T-helper 17 cell (primary cell): Measurements from ENCODE around the gene FOXI2. TPM values are rescaled to one million over a fixed set of nuclear protein-coding genes. Genes with fewer than 3 reads are reported as not detected.

Source experiments
- ATAC-seq: fragments of 150-1000 bp; cut with Tn5 transposase; 2 replicates; pipeline ENCODE4 v1.10.0; 2021; ENCODE audit warnings: mild to moderate bottlenecking, moderate library complexity
- DNase-seq, 3 donors: peaks; one replicate each; pipeline versions ENCODE4 v3.0.0 to v3.0.0-alpha.2; 2020 to 2021
- H3K9me3 ChIP-seq: one replicate; pipeline ENCODE4 v1.7.0; 2013; ENCODE audit warnings: low read length, mild to moderate bottlenecking; ENCODE audit not compliant: control insufficient read depth, poor library complexity, severe bottlenecking
- H3K27ac Mint-ChIP-seq: one replicate; pipeline ENCODE4 v1.8.0; 2022; ENCODE audit warnings: mild to moderate bottlenecking, moderate library complexity, mixed read lengths
- H3K27me3 Mint-ChIP-seq: one replicate; pipeline ENCODE4 v1.8.0; 2022; ENCODE audit warnings: mixed read lengths
- H3K36me3 Mint-ChIP-seq: one replicate; pipeline ENCODE4 v1.8.0; 2022; ENCODE audit warnings: low read depth, mixed read lengths
- H3K4me1 Mint-ChIP-seq: one replicate; pipeline ENCODE4 v1.8.0; 2022; ENCODE audit warnings: mild to moderate bottlenecking, mixed read lengths
- H3K4me3 Mint-ChIP-seq: one replicate; pipeline ENCODE4 v1.8.0; 2022; ENCODE audit warnings: mild to moderate bottlenecking, moderate library complexity, mixed read lengths
- total RNA-seq, 4 donors: library from RNA in 2 of 4; stranded (reverse) in 2 of 4; gene quantifications; one replicate each; pipeline ENCODE4 v1.2.3 and lab custom pipeline; 2022 to 2026

The FOXI2 gene
- total RNA-seq = not detected
- 0 reads per million in 2 donors for total RNA-seq (lab: John Stamatoyannopoulos, UW)

DNA sequence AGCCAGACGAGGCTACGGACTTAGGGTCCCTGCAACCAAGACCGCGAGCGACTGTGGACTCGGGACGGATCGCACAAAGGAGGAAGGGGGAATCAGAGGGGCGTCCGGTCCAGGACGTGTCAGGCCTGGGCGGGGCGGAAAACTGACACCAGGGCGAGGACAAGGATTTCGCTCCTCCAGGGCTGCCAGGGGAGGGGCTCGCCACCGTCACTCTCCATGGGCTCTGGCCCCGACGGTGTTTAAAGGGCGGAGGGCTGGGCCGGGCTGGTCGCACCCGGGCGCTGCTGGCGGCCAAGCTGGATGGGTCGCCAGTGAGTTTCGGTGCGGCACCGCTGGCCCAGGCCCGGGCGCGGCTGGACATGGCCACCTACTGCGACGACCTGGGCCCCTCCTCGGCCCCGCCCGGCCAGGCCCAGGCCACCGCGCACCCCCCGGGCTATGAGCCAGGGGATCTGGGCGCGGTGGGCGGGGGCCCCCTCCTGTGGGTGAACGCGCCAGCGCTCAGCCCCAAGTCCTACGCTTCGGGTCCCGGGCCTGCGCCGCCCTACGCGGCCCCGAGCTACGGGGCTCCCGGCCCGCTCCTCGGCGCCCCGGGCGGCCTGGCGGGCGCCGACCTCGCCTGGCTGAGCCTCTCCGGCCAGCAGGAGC is at the start of gene FOXI2:
FOXI2 (plus strand) TSS at position 271 of the 648 bp plus-strand sequence; CDS start at position 360, 89 bp downstream.
- no peak for DNase-seq
- peaks cover 4% of the 10 kb centered on the region for H3K36me3 Mint-ChIP-seq
- H3K27me3 Mint-ChIP-seq = peaks cover 28% of the 10 kb centered on the region
- ATAC-seq = no peak
- no peaks in the 10 kb centered on the region for H3K9me3 ChIP-seq
- H3K4me1 Mint-ChIP-seq = no peaks in the 10 kb centered on the region
- no peak within 1 kb of the TSS for H3K4me3 Mint-ChIP-seq
- no peak within 1 kb of the TSS for H3K27ac Mint-ChIP-seq

DNA sequence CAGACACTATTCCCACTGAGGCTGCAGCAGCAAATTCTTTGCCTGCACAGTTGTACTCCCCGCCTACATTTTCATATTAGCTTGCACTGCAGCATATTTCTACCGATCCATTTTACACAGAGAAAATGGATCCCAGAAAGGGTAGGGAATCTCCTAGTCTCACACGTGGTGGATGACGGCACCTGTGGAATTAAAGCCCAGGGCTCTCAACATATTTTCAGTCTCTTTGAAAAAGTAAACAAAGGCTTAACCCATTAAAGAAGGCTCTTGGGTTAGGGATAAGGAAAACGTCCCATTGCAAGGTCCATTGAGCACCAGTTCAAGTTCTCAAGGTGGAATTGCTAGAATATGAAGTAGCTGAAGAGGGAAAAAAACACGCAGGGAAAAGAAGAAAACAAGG is 49.4 kb upstream of the FOXI2 start:
- no peak for DNase-seq
- Mint-ChIP-seq H3K36me3 (no peaks in the 10 kb centered on the region), H3K27me3 (peaks cover 10% of the 10 kb centered on the region), H3K27ac (no peak overlapping the region), H3K4me1 (no peaks in the 10 kb centered on the region), H3K4me3 (no peak overlapping the region)
- ATAC-seq = no peak
- no peaks in the 10 kb centered on the region for H3K9me3 ChIP-seq

DNA sequence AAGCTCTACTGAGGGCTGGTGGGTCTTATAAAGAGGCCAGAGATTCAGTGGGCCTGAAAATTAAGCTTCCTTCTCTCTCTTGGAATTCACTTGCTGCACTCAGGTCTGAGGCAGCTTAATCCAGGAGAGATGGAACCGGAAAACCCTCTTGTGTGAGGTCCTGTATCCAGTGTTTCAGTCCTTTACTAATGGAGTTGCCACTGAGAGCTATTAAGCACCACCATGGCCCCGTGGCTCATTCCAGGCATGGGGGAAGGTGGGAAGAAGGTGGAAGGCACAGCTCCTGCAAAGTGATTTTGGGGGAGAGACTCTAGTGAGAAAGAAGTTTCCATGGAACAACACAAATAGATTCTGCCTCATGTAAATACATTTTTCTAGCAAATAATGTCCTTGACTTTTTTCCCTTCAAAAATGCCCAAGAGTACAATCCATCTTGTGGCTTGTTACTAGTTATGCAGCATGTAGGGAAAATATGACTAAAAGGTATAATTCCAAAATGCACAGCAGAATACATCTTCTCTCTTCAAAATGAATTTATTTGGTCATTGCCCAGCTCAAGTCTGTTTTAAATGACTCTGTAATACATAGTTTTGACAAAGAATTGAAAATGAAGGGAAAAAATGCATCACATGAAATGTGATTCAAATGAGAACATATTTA is 46.7 kb upstream of the FOXI2 start:
- Mint-ChIP-seq H3K27ac (no peak overlapping the region), H3K36me3 (no peaks in the 10 kb centered on the region), H3K4me3 (no peak overlapping the region), H3K27me3 (peaks cover 13% of the 10 kb centered on the region), H3K4me1 (no peaks in the 10 kb centered on the region)
- ATAC-seq = no peak
- no peak for DNase-seq
- H3K9me3 ChIP-seq = no peaks in the 10 kb centered on the region

DNA sequence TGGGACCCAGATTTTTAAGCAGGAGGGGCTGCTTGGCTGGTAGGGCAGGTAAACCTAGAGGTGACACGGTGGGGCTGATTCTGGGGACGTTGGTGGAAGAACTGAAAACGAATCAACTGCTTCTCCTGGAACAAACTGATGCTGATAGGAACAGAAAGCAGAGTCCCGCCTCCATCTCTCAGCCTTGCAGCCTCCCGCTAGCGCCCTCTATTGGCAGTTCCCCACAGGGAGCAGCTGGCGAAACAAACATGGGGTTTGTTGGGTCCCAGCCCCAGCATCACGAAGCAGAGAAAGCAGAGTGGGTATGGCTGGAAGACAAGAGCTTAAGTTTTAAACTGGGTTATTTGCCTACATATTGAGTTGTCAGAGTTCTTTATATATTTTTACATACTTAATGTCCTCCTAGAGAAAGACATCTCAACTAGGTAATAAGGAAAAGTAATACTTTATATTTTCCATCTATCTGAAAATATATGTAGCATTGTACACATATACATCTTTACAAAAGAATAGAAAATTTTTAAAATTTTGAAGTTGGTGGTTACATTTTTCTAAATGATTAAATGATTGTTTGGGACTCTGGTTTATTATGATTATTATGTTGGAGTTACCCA is 42.3 kb upstream of the FOXI2 start:
- H3K4me3 Mint-ChIP-seq = no peak overlapping the region
- H3K9me3 ChIP-seq = no peaks in the 10 kb centered on the region
- no peak for ATAC-seq
- H3K4me1 Mint-ChIP-seq = no peaks in the 10 kb centered on the region
- H3K27me3 Mint-ChIP-seq = peaks cover 23% of the 10 kb centered on the region
- H3K36me3 Mint-ChIP-seq = no peaks in the 10 kb centered on the region
- no peak for DNase-seq
- no peak overlapping the region for H3K27ac Mint-ChIP-seq

DNA sequence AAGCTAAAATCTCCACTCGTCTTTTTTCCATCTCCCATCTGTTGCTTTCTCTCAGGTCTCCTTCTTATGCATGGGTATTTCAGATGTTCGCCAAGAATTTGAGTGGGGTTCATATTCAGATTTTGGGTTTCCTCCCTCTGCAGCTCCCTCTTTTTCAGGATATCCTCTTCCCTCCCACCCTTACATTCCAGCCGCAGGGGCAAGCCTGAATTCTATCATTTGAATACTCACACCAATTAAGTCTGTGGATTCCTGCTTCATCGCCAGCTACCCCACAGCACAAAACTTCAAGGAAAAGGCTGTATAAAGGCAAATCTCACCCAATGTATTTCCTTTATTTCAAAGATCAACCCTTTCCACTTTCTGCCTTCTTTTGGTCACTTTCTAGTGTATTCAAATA is 41.6 kb upstream of the FOXI2 start:
- Mint-ChIP-seq H3K27me3 (peaks cover 27% of the 10 kb centered on the region), H3K4me1 (no peaks in the 10 kb centered on the region), H3K4me3 (no peak overlapping the region), H3K27ac (no peak overlapping the region), H3K36me3 (no peaks in the 10 kb centered on the region)
- ATAC-seq = no peak
- no peak for DNase-seq
- no peaks in the 10 kb centered on the region for H3K9me3 ChIP-seq

DNA sequence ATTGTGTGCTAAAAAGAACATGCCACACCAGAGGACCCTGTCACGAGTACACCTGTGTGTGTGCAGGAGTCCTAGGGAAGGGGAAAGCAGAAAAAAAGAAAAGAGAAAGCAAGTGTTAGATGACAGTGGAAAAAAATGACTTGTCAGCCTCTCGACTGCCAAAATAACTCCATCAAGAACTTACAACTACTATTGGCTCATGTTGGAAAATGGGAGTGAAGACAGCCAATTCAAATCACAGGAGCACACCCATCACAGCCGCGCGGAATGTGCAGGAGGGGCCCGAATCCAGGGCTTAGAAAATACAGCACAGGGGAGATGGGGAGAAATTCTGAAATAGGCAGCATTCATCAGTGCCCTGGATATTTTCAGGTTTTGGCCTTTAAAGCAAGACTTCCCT is 38.1 kb upstream of the FOXI2 start:
- Mint-ChIP-seq H3K4me3 (no peak overlapping the region), H3K4me1 (no peaks in the 10 kb centered on the region), H3K27ac (no peak overlapping the region), H3K27me3 (peaks cover 30% of the 10 kb centered on the region), H3K36me3 (peaks cover 3% of the 10 kb centered on the region)
- no peaks in the 10 kb centered on the region for H3K9me3 ChIP-seq
- DNase-seq (no peak), ATAC-seq (no peak)

DNA sequence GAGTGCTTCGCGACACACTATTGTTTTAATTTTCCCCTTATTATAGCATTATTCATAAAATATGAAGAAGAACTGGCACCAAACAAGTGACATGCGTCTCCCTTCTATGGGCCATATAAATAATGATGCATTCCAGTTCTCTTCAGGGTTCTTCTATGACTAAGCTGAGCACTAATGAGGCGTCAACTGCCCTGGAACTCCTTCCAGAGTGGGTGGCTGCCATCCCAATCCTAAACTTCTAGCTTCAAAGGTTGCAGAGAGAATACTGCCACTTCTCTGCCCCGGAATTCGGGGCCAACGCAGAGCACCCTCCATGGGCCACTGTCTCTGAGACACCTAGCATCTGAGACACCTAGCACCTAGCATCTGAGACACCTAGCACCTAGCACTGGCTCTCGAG is 37.7 kb upstream of the FOXI2 start:
- Mint-ChIP-seq H3K36me3 (peaks cover 3% of the 10 kb centered on the region), H3K27me3 (peaks cover 30% of the 10 kb centered on the region), H3K27ac (no peak overlapping the region), H3K4me3 (no peak overlapping the region), H3K4me1 (no peaks in the 10 kb centered on the region)
- no peak for DNase-seq
- no peaks in the 10 kb centered on the region for H3K9me3 ChIP-seq
- no peak for ATAC-seq

DNA sequence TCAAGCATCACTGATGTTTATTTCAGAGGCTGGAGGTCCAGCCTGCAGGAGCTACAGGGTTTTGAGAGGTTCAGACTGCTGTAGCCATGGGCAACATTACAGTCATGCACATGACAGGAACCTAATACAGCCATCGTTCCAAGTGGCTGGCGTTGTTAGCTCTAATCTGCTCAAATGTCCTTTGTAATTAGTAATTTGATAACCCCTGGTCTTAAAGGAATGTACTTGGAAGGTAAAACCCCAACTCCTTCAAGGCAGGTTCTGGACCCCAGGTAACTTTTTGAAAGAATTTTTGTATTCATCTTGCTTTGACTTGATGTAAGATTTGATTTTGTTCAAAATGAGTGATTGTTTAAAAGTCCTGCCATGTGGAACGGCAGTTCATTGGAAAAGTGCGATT is 34.7 kb upstream of the FOXI2 start:
- ATAC-seq = no peak
- no peaks in the 10 kb centered on the region for H3K4me1 Mint-ChIP-seq
- peaks cover 3% of the 10 kb centered on the region for H3K36me3 Mint-ChIP-seq

DNA sequence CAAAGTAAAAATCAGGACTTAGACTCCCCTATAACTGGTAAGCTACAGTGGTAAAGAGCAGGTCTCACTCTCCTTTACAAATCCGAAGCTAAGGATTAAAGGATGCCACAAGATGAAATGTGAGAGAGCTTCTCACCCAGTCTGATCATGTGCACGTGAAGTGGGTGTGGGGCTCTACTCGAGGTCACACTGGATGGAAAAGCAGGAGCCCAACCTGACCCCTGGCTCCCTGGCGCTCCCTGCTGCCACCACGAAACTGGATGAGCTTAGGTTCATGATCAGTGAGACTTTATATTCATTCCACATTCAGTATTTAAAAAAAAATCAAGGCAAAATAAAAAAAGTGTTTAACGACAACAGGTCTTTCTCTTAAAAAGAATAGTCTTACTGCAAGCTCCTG is 21.7 kb upstream of the FOXI2 start:
- peaks cover 15% of the 10 kb centered on the region for H3K27me3 Mint-ChIP-seq
- no peaks in the 10 kb centered on the region for H3K4me1 Mint-ChIP-seq
- no peak overlapping the region for H3K27ac Mint-ChIP-seq

More for the DNA sequence above, 34.7 kb upstream of the FOXI2 start:
- DNase-seq = no peak
- Mint-ChIP-seq H3K4me3 (no peak overlapping the region), H3K27me3 (peaks cover 29% of the 10 kb centered on the region), H3K27ac (no peak overlapping the region)
- H3K9me3 ChIP-seq = no peaks in the 10 kb centered on the region

DNA sequence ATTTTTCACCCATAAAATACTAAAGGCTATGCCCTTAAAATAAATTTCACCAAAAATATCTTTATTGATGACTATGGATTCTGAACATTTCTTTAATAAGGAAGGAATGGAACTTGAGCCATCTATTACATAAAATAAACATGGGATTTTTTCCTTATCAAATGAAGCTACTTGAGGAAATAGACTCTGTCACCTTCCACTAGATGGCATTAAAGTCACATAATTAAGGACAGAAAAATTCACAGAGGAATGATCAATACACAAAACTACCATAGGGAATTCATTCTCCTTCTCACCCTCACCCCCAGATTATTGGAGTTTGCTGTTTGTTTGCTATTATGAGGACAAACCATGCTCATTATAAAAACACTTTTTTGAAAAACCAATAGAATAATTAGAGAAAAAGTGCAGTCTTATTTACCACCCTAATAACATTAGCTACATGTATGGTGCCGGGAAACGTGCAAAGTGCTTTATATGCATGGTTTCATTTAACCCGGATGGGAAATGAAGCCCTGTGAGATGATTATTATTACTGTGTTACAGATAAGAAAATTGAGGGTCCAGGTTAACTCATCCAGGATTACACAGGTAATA is 21.1 kb upstream of the FOXI2 start:
- H3K9me3 ChIP-seq = no peaks in the 10 kb centered on the region
- H3K27me3 Mint-ChIP-seq = peaks cover 15% of the 10 kb centered on the region
- DNase-seq = no peak
- H3K4me3 Mint-ChIP-seq = no peak overlapping the region
- no peaks in the 10 kb centered on the region for H3K4me1 Mint-ChIP-seq
- H3K36me3 Mint-ChIP-seq = no peaks in the 10 kb centered on the region
- H3K27ac Mint-ChIP-seq = no peak overlapping the region
- no peak for ATAC-seq

More for the DNA sequence above, 21.7 kb upstream of the FOXI2 start:
- no peaks in the 10 kb centered on the region for H3K36me3 Mint-ChIP-seq
- H3K9me3 ChIP-seq = no peaks in the 10 kb centered on the region
- no peak overlapping the region for H3K4me3 Mint-ChIP-seq
- ATAC-seq (no peak), DNase-seq (no peak)

DNA sequence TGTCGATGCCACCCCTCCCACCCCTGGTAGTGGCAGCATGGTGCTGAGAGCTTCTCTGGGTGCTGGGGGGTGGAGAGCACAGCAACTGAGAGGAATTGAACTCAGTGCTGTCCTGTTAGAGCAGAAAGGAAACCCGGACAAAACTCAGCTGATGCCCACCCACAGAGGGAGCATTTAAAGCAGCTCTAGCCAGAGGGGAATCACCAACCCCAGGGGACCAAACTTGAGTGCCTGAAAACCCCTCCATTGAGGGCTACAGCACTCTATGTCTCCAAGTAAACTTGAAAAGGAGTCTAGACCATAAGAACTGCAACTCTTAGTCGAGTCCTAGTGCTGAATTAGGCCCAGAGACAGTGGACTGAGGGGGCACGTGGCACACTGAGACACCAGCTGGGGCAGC is 16.8 kb upstream of the FOXI2 start:
- no peaks in the 10 kb centered on the region for H3K4me1 Mint-ChIP-seq
- peaks cover 22% of the 10 kb centered on the region for H3K27me3 Mint-ChIP-seq
- H3K4me3 Mint-ChIP-seq = no peak overlapping the region
- no peak for DNase-seq
- H3K36me3 Mint-ChIP-seq = no peaks in the 10 kb centered on the region
- no peaks in the 10 kb centered on the region for H3K9me3 ChIP-seq
- ATAC-seq = no peak
- H3K27ac Mint-ChIP-seq = no peak overlapping the region

DNA sequence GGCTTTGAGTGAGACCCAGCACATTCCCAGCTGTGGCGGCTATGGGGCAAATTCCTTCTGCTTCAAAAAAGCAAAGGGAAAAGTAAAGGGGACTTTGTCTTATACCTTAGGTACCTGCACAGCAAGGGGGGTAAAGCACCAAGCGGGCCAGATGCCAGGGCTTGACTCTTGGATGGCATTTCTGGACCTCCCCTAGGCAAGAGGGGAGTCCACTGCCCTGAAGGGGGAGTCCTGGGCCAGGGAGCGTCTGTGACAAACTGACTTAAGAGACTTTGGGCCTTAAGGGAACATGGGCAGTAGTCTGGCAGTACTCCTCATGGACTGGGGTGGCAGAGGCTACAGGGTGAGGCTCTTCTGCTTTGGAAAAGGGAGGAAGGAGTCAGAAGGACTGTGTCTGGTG is 16.1 kb upstream of the FOXI2 start:
- no peak for DNase-seq
- Mint-ChIP-seq H3K4me3 (no peak overlapping the region), H3K4me1 (no peaks in the 10 kb centered on the region), H3K27me3 (peaks cover 22% of the 10 kb centered on the region), H3K27ac (no peak overlapping the region), H3K36me3 (no peaks in the 10 kb centered on the region)
- no peak for ATAC-seq
- H3K9me3 ChIP-seq = no peaks in the 10 kb centered on the region

DNA sequence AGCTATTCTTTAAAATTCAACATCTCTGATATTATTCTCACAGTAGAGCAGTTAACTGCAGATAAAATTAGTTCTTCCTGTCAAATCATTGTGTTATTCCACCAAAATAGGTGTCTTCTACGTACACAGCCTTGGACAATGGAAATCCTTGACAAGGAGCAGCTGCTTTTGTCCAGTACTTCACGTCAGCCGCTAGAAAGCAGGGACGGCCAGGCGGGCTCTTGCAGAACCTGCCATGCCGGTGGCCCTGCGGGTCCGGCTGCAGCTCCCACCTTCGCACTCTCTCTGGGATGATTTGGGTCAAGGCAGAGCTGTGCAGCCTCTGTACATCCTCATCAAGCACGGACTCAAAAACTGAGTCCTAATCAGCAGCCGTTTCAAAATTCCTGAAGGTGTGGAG is 2.2 kb upstream of the FOXI2 start:
- peaks cover 4% of the 10 kb centered on the region for H3K36me3 Mint-ChIP-seq
- ATAC-seq = no peak
- DNase-seq = no peak

More for the DNA sequence above, 2.2 kb upstream of the FOXI2 start:
- Mint-ChIP-seq H3K27me3 (peaks cover 28% of the 10 kb centered on the region), H3K4me3 (no peak overlapping the region), H3K4me1 (no peaks in the 10 kb centered on the region), H3K27ac (no peak overlapping the region)
- H3K9me3 ChIP-seq = no peaks in the 10 kb centered on the region
